CD4-positive, alpha-beta T cell treated with Interferon gamma for 1 hour (primary cell): ENCODE data around the gene LCLAT1.
"Not testable (repeated sequence)": the region's sequence is repeated elsewhere in the genome, so short reads cannot be mapped to it uniquely, and the experiment has no call there.

Experiments
- DNase-seq: peaks from one replicate; pipeline ENCODE4 v3.0.0-alpha.2; 2020

LCLAT1 gene

GRCh38 chr2:30456106-30456505 is 9.1 kb downstream of the LCLAT1 start:
- DNase-seq, result no peak

- no peak for DNase-seq
Observed at GRCh38 chr2:30456579-30456978, 9.5 kb downstream of the LCLAT1 start.

GRCh38 chr2:30457296-30457695 is 10.2 kb downstream of the LCLAT1 start:
- DNase-seq, result no peak

GRCh38 chr2:30459140-30459539 is 12.1 kb downstream of the LCLAT1 start:
- DNase-seq, result no peak

GRCh38 chr2:30462131-30462857 is 15.2 kb downstream of the LCLAT1 start:
- DNase-seq, result no peak

- no peak for DNase-seq
Observed at GRCh38 chr2:30463535-30463934, 16.5 kb downstream of the LCLAT1 start.

GRCh38 chr2:30464544-30465170 is 17.6 kb downstream of the LCLAT1 start:
- no peak for DNase-seq

GRCh38 chr2:30465171-30465545 is 18.1 kb downstream of the LCLAT1 start:
- DNase-seq, result no peak

GRCh38 chr2:30466216-30466615 is 19.2 kb downstream of the LCLAT1 start:
- DNase-seq, result no peak

GRCh38 chr2:30467062-30467826 is 20.2 kb downstream of the LCLAT1 start:
- not testable (repeated sequence) for DNase-seq

GRCh38 chr2:30470426-30470825 is 23.4 kb downstream of the LCLAT1 start:
- DNase-seq, result no peak

- DNase-seq, result no peak
Observed at GRCh38 chr2:30472326-30472725, 25.3 kb downstream of the LCLAT1 start.

- no peak for DNase-seq
Observed at GRCh38 chr2:30475542-30475941, 28.5 kb downstream of the LCLAT1 start.

- DNase-seq, result no peak
Observed at GRCh38 chr2:30476636-30477035, 29.6 kb downstream of the LCLAT1 start.

GRCh38 chr2:30480703-30481322 is 33.8 kb downstream of the LCLAT1 start:
- DNase-seq, result no peak

GRCh38 chr2:30481323-30481800 is 34.3 kb downstream of the LCLAT1 start:
- DNase-seq, result no peak

GRCh38 chr2:30482011-30482410 is 35.0 kb downstream of the LCLAT1 start:
- no peak for DNase-seq

GRCh38 chr2:30484145-30484544 is 37.1 kb downstream of the LCLAT1 start:
- no peak for DNase-seq

GRCh38 chr2:30484995-30485394 is 37.9 kb downstream of the LCLAT1 start:
- DNase-seq, result no peak

- no peak for DNase-seq
Observed at GRCh38 chr2:30486655-30487054, 39.6 kb downstream of the LCLAT1 start.

GRCh38 chr2:30487603-30488002 is 40.6 kb downstream of the LCLAT1 start:
- no peak for DNase-seq

GRCh38 chr2:30488012-30488659 is 41.1 kb downstream of the LCLAT1 start:
- no peak for DNase-seq

- DNase-seq, result no peak
Observed at GRCh38 chr2:30491225-30491624, 44.2 kb downstream of the LCLAT1 start.
